ENCODE data around the gene TTC39A. TPM values are rescaled to one million over a fixed set of nuclear protein-coding genes. Genes with fewer than 3 reads are reported as not detected.

TTC39A gene
- total RNA-seq, 3 donors from 2014 or later (not counting 1 experiment from before 2014, with no cell fraction given), result 0.38 TPM; not detected in 2

DNA sequence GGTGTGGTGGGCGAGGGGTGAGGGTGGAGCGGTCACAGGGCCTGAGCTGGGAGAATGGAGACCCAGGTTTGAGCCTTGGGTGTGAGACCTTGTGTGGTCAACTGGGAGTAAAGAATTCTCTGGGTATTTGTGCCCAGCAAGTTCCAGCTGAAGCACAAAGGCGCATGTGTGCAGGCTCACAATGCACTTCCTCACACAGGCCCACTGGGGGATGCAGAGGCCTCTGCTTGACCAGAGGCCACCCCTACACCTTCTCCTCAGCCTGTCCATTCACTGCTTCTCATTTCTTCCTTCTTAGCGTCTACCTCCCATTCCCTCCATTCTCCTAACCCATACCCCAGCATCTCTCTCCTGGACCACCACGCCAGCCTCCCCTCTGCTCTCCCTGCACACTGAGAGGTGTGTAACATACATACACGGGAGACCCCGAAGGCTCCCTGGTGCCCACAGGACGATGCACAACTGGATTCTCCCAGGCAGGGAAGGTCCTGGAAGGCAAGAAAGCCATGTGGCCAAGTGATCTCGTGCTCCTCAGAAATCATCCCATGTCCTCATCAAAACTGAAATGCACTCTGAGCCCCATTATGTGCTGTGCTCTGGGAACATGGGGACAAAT, 12.3 kb upstream of the TTC39A start:
- no peaks in the 10 kb centered on the region for H3K4me1 Mint-ChIP-seq
- TF ChIP-seq, protein P1, sequence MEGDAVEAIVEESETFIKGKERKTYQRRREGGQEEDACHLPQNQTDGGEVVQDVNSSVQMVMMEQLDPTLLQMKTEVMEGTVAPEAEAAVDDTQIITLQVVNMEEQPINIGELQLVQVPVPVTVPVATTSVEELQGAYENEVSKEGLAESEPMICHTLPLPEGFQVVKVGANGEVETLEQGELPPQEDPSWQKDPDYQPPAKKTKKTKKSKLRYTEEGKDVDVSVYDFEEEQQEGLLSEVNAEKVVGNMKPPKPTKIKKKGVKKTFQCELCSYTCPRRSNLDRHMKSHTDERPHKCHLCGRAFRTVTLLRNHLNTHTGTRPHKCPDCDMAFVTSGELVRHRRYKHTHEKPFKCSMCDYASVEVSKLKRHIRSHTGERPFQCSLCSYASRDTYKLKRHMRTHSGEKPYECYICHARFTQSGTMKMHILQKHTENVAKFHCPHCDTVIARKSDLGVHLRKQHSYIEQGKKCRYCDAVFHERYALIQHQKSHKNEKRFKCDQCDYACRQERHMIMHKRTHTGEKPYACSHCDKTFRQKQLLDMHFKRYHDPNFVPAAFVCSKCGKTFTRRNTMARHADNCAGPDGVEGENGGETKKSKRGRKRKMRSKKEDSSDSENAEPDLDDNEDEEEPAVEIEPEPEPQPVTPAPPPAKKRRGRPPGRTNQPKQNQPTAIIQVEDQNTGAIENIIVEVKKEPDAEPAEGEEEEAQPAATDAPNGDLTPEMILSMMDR (IDR thresholded peaks at IDR 0.05), result no peak
- no peak overlapping the region for H3K4me3 Mint-ChIP-seq
- H3K36me3 Mint-ChIP-seq, result no peaks in the 10 kb centered on the region
- intact Hi-C loops (cut with micrococcal nuclease), result no loop called here
- H3K27ac ChIP-seq (ENCODE audit: low read length), result no peak overlapping the region
- peaks cover 24% of the 10 kb centered on the region for H3K27me3 ChIP-seq (ENCODE audit: control insufficient read depth, insufficient read depth, low read length)
- H3K36me3 ChIP-seq (ENCODE audit: control insufficient read depth, insufficient read depth, low read length), result no peaks in the 10 kb centered on the region
- WGBS (ENCODE audit: insufficient coverage), result 89% methylated on average over 9 of the region's 9 CpGs
- no peak for ATAC-seq
- H3K27ac Mint-ChIP-seq, result no peak overlapping the region
- no peak for DNase-seq
- no peak overlapping the region for H3K4me3 ChIP-seq (ENCODE audit: low read length)
- H3K9me3 Mint-ChIP-seq, result no peaks in the 10 kb centered on the region
- H3K27me3 Mint-ChIP-seq (ENCODE audit: low read depth in 2 of 2), result peaks cover 31 to 44% of the 10 kb centered on the region in 2 donors
- no peaks in the 10 kb centered on the region for H3K9me3 ChIP-seq (ENCODE audit: control insufficient read depth, insufficient read depth, low read length)
- H3K4me1 ChIP-seq (ENCODE audit: control insufficient read depth, insufficient read depth, low read length), result peaks cover 8% of the 10 kb centered on the region

DNA sequence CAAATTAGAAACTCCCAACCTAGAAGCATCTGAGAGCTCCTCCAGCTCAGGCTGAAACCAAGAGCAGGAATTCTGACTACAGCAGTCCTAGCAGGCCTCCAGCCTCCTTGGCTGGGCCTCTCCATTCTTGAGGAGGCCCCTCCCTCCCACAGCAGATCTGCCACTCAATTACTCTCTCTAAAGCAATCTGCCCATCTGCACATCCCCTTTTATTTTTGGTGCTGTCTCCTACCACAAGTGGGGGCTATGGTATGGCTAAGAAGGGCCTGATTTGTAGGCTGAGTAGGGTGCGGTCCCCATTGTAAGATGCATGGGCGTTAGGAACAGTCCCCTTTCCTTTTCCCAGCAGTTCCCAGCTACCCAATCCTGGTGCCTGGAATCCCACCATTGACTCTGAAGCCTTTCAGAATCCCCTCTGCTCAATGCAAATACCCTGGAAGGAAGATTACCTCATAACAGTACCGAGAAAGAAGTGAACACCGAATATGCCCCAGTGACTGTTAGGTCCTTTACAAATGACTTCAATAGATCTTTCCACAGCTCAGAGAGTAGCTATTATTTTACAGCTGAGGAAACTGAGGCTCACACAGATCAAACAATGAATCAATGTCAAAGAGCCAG, 11.6 kb upstream of the TTC39A start:
- Mint-ChIP-seq H3K4me1 (no peaks in the 10 kb centered on the region), H3K27ac (no peak overlapping the region), H3K36me3 (no peaks in the 10 kb centered on the region), H3K4me3 (no peak overlapping the region), H3K9me3 (no peaks in the 10 kb centered on the region), H3K27me3 (ENCODE audit: low read depth in 2 of 2) (peaks cover 32 to 40% of the 10 kb centered on the region in 2 donors)
- 87% methylated on average over 4 of the region's 4 CpGs for WGBS (ENCODE audit: insufficient coverage)
- no peak for ATAC-seq
- Histone ChIP-seq H3K9me3 (ENCODE audit: control insufficient read depth, insufficient read depth, low read length) (no peaks in the 10 kb centered on the region), H3K4me3 (ENCODE audit: low read length) (no peak overlapping the region), H3K4me1 (ENCODE audit: control insufficient read depth, insufficient read depth, low read length) (peaks cover 8% of the 10 kb centered on the region), H3K27me3 (ENCODE audit: control insufficient read depth, insufficient read depth, low read length) (peaks cover 24% of the 10 kb centered on the region), H3K36me3 (ENCODE audit: control insufficient read depth, insufficient read depth, low read length) (no peaks in the 10 kb centered on the region), H3K27ac (ENCODE audit: low read length) (no peak overlapping the region)
- no peak for DNase-seq
- TF ChIP-seq, protein P1 (IDR thresholded peaks at IDR 0.05), result no peak
- intact Hi-C loops (cut with micrococcal nuclease), result no loop called here

DNA sequence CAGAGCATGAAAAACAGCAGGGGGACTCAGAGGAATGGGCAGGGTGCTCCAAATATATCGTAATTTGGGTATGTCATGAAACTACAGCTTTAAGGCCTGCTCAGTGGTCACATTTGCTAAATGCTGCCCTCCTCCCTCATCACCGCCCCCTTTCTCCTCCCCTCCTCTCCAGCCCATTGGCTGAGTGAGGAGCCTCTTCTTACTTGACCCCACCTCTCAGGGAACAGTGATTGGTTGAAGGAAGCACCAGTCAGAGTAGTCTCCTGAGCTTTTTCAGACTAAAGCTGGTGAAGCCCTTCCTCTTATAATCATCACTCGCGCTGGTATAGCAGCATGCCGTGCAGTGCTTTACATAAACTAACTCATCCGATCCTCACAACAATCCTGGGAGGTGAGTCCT, 10.0 kb upstream of the TTC39A start:
- Mint-ChIP-seq H3K9me3 (no peaks in the 10 kb centered on the region), H3K27me3 (ENCODE audit: low read depth in 2 of 2) (peaks cover 28 to 29% of the 10 kb centered on the region in 2 donors), H3K4me3 (no peak overlapping the region), H3K36me3 (no peaks in the 10 kb centered on the region), H3K27ac (no peak overlapping the region), H3K4me1 (no peaks in the 10 kb centered on the region)
- intact Hi-C loops (cut with micrococcal nuclease), result no loop called here
- Histone ChIP-seq H3K36me3 (ENCODE audit: control insufficient read depth, insufficient read depth, low read length) (no peaks in the 10 kb centered on the region), H3K4me3 (ENCODE audit: low read length) (no peak overlapping the region), H3K4me1 (ENCODE audit: control insufficient read depth, insufficient read depth, low read length) (peaks cover 8% of the 10 kb centered on the region), H3K27ac (ENCODE audit: low read length) (no peak overlapping the region), H3K27me3 (ENCODE audit: control insufficient read depth, insufficient read depth, low read length) (peaks cover 18% of the 10 kb centered on the region), H3K9me3 (ENCODE audit: control insufficient read depth, insufficient read depth, low read length) (no peaks in the 10 kb centered on the region)
- TF ChIP-seq, protein P1 (IDR thresholded peaks at IDR 0.05), result no peak
- ATAC-seq (no peak), DNase-seq (no peak)
- whole genome bisulfite sequencing (ENCODE audit: insufficient coverage), result 97% methylated on average over 6 of the region's 6 CpGs
